HG03439 (cell line): Measurements from ENCODE around the gene CSRP1.

ENCODE experiments used
- ATAC-seq: cut with Tn5 transposase; IDR thresholded peaks from one replicate; pipeline ENCODE4 v1.9.1; 2021; ENCODE audit warnings: mild to moderate bottlenecking, moderate library complexity; ENCODE audit not compliant: unreplicated experiment

Gene CSRP1

GRCh38 chr1:201457508-201457960, 49.4 kb downstream of the CSRP1 start:
- ATAC-seq = no peak

GRCh38 chr1:201456499-201457309, 50.2 kb downstream of the CSRP1 start:
- no peak for ATAC-seq

DNA sequence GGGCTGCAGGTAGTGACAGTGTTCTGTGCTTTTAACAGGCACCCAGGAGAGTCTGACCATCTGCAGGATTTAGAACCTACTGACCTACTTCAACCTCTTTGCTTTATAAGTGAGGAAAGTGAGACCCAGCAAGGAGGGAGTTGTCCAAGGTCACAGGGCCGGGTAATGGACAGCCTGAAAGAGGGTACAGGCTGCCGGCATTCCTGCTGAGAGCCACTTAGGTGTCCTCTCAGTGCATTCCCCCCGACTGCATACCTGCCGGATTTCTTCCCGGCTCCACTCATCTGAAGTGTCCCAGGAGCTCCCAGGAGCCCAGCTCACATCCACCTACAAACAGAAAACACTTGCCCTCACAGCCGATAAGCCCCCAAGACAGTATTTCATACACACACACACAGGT, 51.8 kb downstream of the CSRP1 start:
- no peak for ATAC-seq

DNA sequence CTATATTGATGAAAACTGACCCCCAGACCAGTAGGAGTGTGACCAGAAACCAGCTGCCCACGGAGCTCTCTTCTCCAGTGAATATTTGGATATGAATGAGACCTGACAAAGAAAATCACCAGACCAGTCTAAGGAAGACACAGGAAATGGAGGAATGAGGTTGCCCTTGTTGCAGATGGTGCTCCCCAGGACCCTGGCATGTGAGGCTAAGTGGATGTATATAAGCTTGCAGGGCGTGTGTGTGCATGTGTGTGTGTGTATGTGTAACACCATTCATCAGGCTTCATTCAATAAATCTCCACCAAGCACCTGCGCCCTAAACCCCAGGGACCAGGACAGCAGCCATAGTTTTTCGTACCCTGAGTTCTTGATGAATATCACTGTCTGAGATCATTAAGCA, 52.3 kb downstream of the CSRP1 start:
- ATAC-seq = no peak

GRCh38 chr1:201452866-201453265, 54.1 kb downstream of the CSRP1 start:
- ATAC-seq = no peak

GRCh38 chr1:201450721-201451291, 56.1 kb downstream of the CSRP1 start:
- no peak for ATAC-seq

- ATAC-seq = no peak
These were observed 57.9 kb downstream of the CSRP1 start for GRCh38 chr1:201448990-201449389.

DNA sequence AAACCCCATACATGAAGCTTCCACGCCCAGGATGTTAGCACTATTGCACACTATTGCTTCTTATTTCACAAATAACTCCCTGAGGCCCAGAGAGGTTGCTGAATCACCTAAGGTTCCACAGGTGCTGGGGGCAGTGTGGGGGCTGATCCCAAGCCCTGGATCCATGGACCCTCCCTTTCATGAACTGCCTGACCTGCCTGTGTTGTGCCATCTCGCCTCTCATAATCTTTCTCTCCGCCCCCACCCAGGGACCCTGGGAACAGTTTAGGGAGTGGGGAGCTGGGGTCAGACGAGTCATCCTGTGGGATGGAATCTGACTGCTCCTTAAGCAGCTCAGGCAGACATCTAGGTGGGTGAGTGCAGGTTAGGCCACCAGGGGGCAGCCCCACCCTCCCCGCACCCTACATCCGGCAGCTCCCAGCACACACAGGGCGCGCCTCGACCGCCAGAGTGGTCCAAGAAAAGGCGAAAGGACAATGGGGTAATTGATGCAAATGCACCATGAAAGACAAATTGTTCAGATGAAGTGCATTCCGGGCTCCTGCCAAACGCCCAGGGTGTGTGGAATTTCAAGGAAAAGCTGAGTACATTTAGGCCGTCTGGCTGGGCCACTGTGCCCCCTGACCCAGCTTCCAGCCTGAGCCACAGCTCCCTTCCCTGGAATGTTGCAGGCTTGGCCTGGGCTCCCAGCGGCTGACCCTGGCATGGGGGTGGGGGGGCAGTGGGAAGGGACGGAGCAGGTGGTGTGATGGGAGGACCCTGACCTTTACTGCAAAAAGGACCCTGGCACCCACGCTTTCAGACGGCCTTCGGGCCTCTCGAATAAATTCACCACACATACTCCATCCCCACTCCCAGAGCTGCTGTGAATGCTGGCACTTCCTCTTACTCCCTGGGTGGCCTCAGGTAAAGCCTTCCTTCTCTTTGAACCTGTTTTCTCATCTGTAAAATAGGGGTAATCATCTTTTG, 58.7 kb downstream of the CSRP1 start:
- no peak for ATAC-seq

DNA sequence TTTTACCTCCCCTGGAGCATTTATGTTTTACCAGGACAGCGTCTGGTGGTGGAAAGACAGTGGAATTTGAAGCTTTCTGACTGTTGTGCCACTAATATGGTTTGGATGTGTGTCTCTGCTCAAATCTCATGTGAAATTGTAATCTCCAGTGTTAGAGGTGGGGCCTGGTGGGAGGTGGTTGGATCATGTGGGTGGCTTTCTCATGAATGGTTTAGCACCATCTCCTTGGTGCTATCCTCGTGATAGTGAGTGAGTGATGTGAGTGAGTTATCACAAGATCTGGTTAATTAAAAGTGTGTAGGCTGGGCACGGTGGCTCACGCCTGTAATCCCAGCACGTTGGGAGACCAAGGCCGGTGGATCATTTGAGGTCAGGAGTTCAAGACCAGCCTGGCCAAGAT, 61.6 kb downstream of the CSRP1 start:
- no peak for ATAC-seq

- ATAC-seq = no peak
These were observed 62.1 kb downstream of the CSRP1 start for GRCh38 chr1:201444792-201445191.

DNA sequence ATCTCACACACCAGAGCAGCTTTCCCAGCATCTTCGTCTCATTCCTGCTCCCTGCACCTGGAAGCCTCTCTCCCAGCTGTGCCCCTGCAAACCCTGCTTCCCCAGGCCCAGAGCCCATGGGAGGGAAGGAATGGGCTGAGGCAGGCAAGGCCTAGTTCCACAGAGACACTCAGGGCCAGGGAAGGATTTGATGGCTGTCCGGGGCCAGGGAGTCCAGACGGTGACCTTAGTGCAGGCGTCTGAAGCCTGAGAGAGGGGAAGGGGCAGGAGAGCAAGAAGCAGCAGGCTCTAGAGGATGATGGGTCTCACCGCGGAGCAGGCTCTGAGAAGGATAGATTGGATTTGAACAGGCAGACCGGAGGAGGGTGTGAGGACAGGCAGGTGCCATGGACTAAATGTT, 63.2 kb downstream of the CSRP1 start:
- ATAC-seq = no peak

GRCh38 chr1:201436969-201437368, 70.0 kb downstream of the CSRP1 start:
- no peak for ATAC-seq

GRCh38 chr1:201436393-201436792, 70.5 kb downstream of the CSRP1 start:
- ATAC-seq = no peak

- no peak for ATAC-seq
These were observed 72.7 kb downstream of the CSRP1 start for GRCh38 chr1:201434266-201434665.

- no peak for ATAC-seq
These were observed 73.3 kb downstream of the CSRP1 start for GRCh38 chr1:201433609-201434008.
